Trophoblast cell (in vitro differentiated cells and primary cell): ENCODE results near the gene DYSF.

Source experiments
- DNase-seq, 2 donors: peaks; one replicate each; pipeline ENCODE4 v3.0.0-alpha.2; 2016
- H2AFZ ChIP-seq: 2 replicates; pipeline ENCODE4 v1.6.1; 2013; ENCODE audit warnings: low read length, moderate library complexity, mild to moderate bottlenecking; ENCODE audit not compliant: insufficient read depth, poor library complexity
- H2AK5ac ChIP-seq: 2 replicates; pipeline ENCODE4 v1.6.1; 2013; ENCODE audit warnings: mild to moderate bottlenecking, low read length
- H2BK120ac ChIP-seq: 2 replicates; pipeline ENCODE4 v1.6.1; 2013; ENCODE audit warnings: low read length, mild to moderate bottlenecking, moderate library complexity; ENCODE audit not compliant: insufficient read depth, poor library complexity
- H2BK12ac ChIP-seq: 2 replicates; pipeline ENCODE4 v1.6.1; 2013; ENCODE audit warnings: mild to moderate bottlenecking, low read length, moderate library complexity
- H2BK5ac ChIP-seq: 2 replicates; pipeline ENCODE4 v1.6.1; 2013; ENCODE audit warnings: low read length, low read depth, moderate library complexity, mild to moderate bottlenecking; ENCODE audit not compliant: poor library complexity
- H3K14ac ChIP-seq: 2 replicates; pipeline ENCODE4 v1.6.1; 2013; ENCODE audit warnings: mild to moderate bottlenecking, low read length
- H3K18ac ChIP-seq: 2 replicates; pipeline ENCODE4 v1.6.1; 2013; ENCODE audit warnings: mild to moderate bottlenecking, low read length
- H3K23ac ChIP-seq: 2 replicates; pipeline ENCODE4 v1.6.1; 2013; ENCODE audit warnings: low read length
- H3K27ac ChIP-seq: 2 replicates; pipeline ENCODE4 v1.5.1; 2013; ENCODE audit warnings: low read depth, mild to moderate bottlenecking, inconsistent platforms, low read length, moderate library complexity
- H3K27me3 ChIP-seq: 2 replicates; pipeline ENCODE4 v1.6.1; 2013; ENCODE audit warnings: inconsistent platforms, mild to moderate bottlenecking, low read length, moderate library complexity; ENCODE audit not compliant: insufficient read depth
- H3K36me3 ChIP-seq, 2 experiments: 1 replicate in 1 of 2; 2 replicates in 1 of 2; pipeline ENCODE4 v1.6.1; 2013; ENCODE audit warnings: low read length in 2 of 2, mild to moderate bottlenecking in 2 of 2, moderate library complexity in 1 of 2; ENCODE audit not compliant: insufficient read depth in 2 of 2, control insufficient read depth in 1 of 2
- H3K4ac ChIP-seq: 2 replicates; pipeline ENCODE4 v1.6.1; 2013; ENCODE audit warnings: low read depth, mild to moderate bottlenecking, low read length, moderate library complexity
- H3K4me1 ChIP-seq, 2 experiments: 1 replicate in 1 of 2; 2 replicates in 1 of 2; pipeline ENCODE4 v1.6.1; 2013; ENCODE audit warnings: low read length in 2 of 2, mild to moderate bottlenecking in 2 of 2, moderate library complexity in 1 of 2; ENCODE audit not compliant: insufficient read depth in 2 of 2, control insufficient read depth in 1 of 2
- H3K4me2 ChIP-seq: 2 replicates; pipeline ENCODE4 v1.6.1; 2013; ENCODE audit warnings: inconsistent platforms, mild to moderate bottlenecking, low read length, moderate library complexity
- H3K4me3 ChIP-seq: 2 replicates; pipeline ENCODE4 v1.5.1; 2013; ENCODE audit warnings: mild to moderate bottlenecking, low read depth, low read length, inconsistent platforms
- H3K79me1 ChIP-seq: one replicate; pipeline ENCODE4 v1.6.1; 2013; ENCODE audit warnings: low read length
- H3K79me2 ChIP-seq: 2 replicates; pipeline ENCODE4 v1.6.1; 2013; ENCODE audit warnings: low read length, mild to moderate bottlenecking; ENCODE audit not compliant: control insufficient read depth, insufficient read depth, poor library complexity
- H3K9ac ChIP-seq: 2 replicates; pipeline ENCODE4 v1.6.1; 2013; ENCODE audit warnings: mild to moderate bottlenecking, low read length
- H3K9me3 ChIP-seq: 2 replicates; pipeline ENCODE4 v1.6.1; 2013; ENCODE audit warnings: low read depth, mild to moderate bottlenecking, control low read depth, inconsistent platforms, low read length; ENCODE audit not compliant: insufficient read depth
- H4K12ac ChIP-seq: 2 replicates; pipeline ENCODE4 v1.6.1; 2013; ENCODE audit warnings: low read depth, mild to moderate bottlenecking, low read length, moderate library complexity
- H4K8ac ChIP-seq: 2 replicates; pipeline ENCODE4 v1.6.1; 2013; ENCODE audit warnings: low read depth, mild to moderate bottlenecking, low read length, moderate library complexity
- H4K91ac ChIP-seq: one replicate; pipeline ENCODE4 v1.6.1; 2013; ENCODE audit warnings: low read depth, mild to moderate bottlenecking, low read length, moderate library complexity
- WGBS: extraction: QIAGEN DNeasy Blood & Tissue Kit; methylation state at CpG from one replicate; pipeline ENCODE4 v1.1.7; 2013; ENCODE audit warnings: missing lambda C conversion rate; ENCODE audit not compliant: insufficient read length, insufficient coverage; ENCODE audit errors: extremely low coverage; 5-methylcytosine and 5-hydroxymethylcytosine counted together

Gene DYSF

GRCh38 chr2:71637736-71638135 lies 184.4 kb downstream of the DYSF start:
- Histone ChIP-seq H3K4ac (no peak overlapping the region), H2BK120ac (no peak overlapping the region), H3K27me3 (no peaks in the 10 kb centered on the region), H3K14ac (no peak overlapping the region), H3K27ac (no peak overlapping the region), H4K91ac (no peak overlapping the region), H2BK12ac (no peak overlapping the region), H2AK5ac (no peak overlapping the region), H4K8ac (no peak overlapping the region), H3K79me2 (no peaks in the 10 kb centered on the region), H3K9ac (no peak overlapping the region), H3K4me1 (no peaks in the 10 kb centered on the region), H2AFZ (no peak overlapping the region), H3K4me2 (no peak overlapping the region), H3K79me1 (no peaks in the 10 kb centered on the region), H4K12ac (no peak overlapping the region), H3K4me3 (no peak overlapping the region), H2BK5ac (no peak overlapping the region), H3K18ac (no peak overlapping the region), H3K9me3 (no peaks in the 10 kb centered on the region), H3K23ac (no peak overlapping the region), H3K36me3 (no peaks in the 10 kb centered on the region)
- no CpG with 5 or more reads among the region's 4 CpGs for WGBS
- no peak for DNase-seq

GRCh38 chr2:71639735-71640134 lies 186.4 kb downstream of the DYSF start:
- H3K4ac ChIP-seq = no peak overlapping the region
- no peak overlapping the region for H2BK12ac ChIP-seq
- no peak overlapping the region for H4K91ac ChIP-seq
- H2AK5ac ChIP-seq = no peak overlapping the region
- no peak overlapping the region for H3K4me2 ChIP-seq
- H2AFZ ChIP-seq = no peak overlapping the region
- H4K8ac ChIP-seq = no peak overlapping the region
- H3K79me2 ChIP-seq = no peaks in the 10 kb centered on the region
- no peak overlapping the region for H3K4me3 ChIP-seq
- H3K4me1 ChIP-seq = peaks cover 4 to 8% of the 10 kb centered on the region in 2 experiments
- no peak overlapping the region for H3K18ac ChIP-seq
- no peak overlapping the region for H3K14ac ChIP-seq
- no peaks in the 10 kb centered on the region for H3K36me3 ChIP-seq
- WGBS = no CpG with 5 or more reads among the region's 4 CpGs
- no peak overlapping the region for H4K12ac ChIP-seq
- H2BK120ac ChIP-seq = no peak overlapping the region
- DNase-seq = no peak
- no peaks in the 10 kb centered on the region for H3K79me1 ChIP-seq
- no peak overlapping the region for H2BK5ac ChIP-seq
- H3K27ac ChIP-seq = no peak overlapping the region
- no peaks in the 10 kb centered on the region for H3K27me3 ChIP-seq
- H3K23ac ChIP-seq = no peak overlapping the region
- no peak overlapping the region for H3K9ac ChIP-seq
- no peaks in the 10 kb centered on the region for H3K9me3 ChIP-seq

GRCh38 chr2:71640489-71640888 lies 187.1 kb downstream of the DYSF start:
- H2AK5ac ChIP-seq = no peak overlapping the region
- H3K18ac ChIP-seq = no peak overlapping the region
- H3K4ac ChIP-seq = no peak overlapping the region
- H3K9me3 ChIP-seq = no peaks in the 10 kb centered on the region
- no peaks in the 10 kb centered on the region for H3K27me3 ChIP-seq
- no peak overlapping the region for H2AFZ ChIP-seq
- no peak overlapping the region for H2BK120ac ChIP-seq
- no peak overlapping the region for H3K14ac ChIP-seq
- DNase-seq = no peak
- H3K36me3 ChIP-seq = peaks cover 0 to 2% of the 10 kb centered on the region in 2 experiments
- H3K4me1 ChIP-seq = peaks cover 5 to 8% of the 10 kb centered on the region in 2 experiments
- H3K9ac ChIP-seq = no peak overlapping the region
- H2BK12ac ChIP-seq = no peak overlapping the region
- H3K23ac ChIP-seq = no peak overlapping the region
- no peak overlapping the region for H3K4me2 ChIP-seq
- H4K91ac ChIP-seq = no peak overlapping the region
- peaks cover 1% of the 10 kb centered on the region for H3K79me2 ChIP-seq
- H2BK5ac ChIP-seq = no peak overlapping the region
- no peak overlapping the region for H4K12ac ChIP-seq
- H4K8ac ChIP-seq = no peak overlapping the region
- no peak overlapping the region for H3K27ac ChIP-seq
- WGBS = no CpG with 5 or more reads among the region's 5 CpGs
- H3K4me3 ChIP-seq = no peak overlapping the region
- no peaks in the 10 kb centered on the region for H3K79me1 ChIP-seq

- H4K12ac ChIP-seq = no peak overlapping the region
- H3K9ac ChIP-seq = no peak overlapping the region
- H2AFZ ChIP-seq = no peak overlapping the region
- H4K8ac ChIP-seq = no peak overlapping the region
- H2BK120ac ChIP-seq = no peak overlapping the region
- H3K27me3 ChIP-seq = no peaks in the 10 kb centered on the region
- H2BK12ac ChIP-seq = no peak overlapping the region
- H2BK5ac ChIP-seq = no peak overlapping the region
- peaks cover 1% of the 10 kb centered on the region for H3K79me2 ChIP-seq
- peaks cover 5 to 8% of the 10 kb centered on the region in 2 experiments for H3K4me1 ChIP-seq
- H3K4me3 ChIP-seq = no peak overlapping the region
- H3K14ac ChIP-seq = no peak overlapping the region
- peak; percentile 71 to 77 for DNase-seq
- H4K91ac ChIP-seq = no peak overlapping the region
- no peaks in the 10 kb centered on the region for H3K79me1 ChIP-seq
- H2AK5ac ChIP-seq = no peak overlapping the region
- H3K23ac ChIP-seq = no peak overlapping the region
- H3K36me3 ChIP-seq = peaks cover 0 to 4% of the 10 kb centered on the region in 2 experiments
- H3K4ac ChIP-seq = no peak overlapping the region
- H3K9me3 ChIP-seq = no peaks in the 10 kb centered on the region
- no peak overlapping the region for H3K4me2 ChIP-seq
- no peak overlapping the region for H3K18ac ChIP-seq
- H3K27ac ChIP-seq = no peak overlapping the region
- no CpG with 5 or more reads among the region's 13 CpGs for whole genome bisulfite sequencing
Observed at GRCh38 chr2:71643674-71644357, 190.5 kb downstream of the DYSF start.
